AML-193 (cell line): ENCODE measurements around the gene C19orf85.

ENCODE experiments used
- DNase-seq, 2 experiments: peaks; one replicate each; lab custom pipeline; 2025; lab: John Stamatoyannopoulos, UW

C19orf85 gene

GRCh38 chr19:55477905-55478304 is 13.4 kb upstream of the C19orf85 start:
- no peak for DNase-seq

GRCh38 chr19:55476100-55476775 is 11.7 kb upstream of the C19orf85 start, which contains the start of gene ZNF628:
ZNF628 (plus strand) TSS chr19:55476617; CDS start chr19:55479911, 3,294 bp downstream.
- DNase-seq = peak; percentile 90 to 92

DNA sequence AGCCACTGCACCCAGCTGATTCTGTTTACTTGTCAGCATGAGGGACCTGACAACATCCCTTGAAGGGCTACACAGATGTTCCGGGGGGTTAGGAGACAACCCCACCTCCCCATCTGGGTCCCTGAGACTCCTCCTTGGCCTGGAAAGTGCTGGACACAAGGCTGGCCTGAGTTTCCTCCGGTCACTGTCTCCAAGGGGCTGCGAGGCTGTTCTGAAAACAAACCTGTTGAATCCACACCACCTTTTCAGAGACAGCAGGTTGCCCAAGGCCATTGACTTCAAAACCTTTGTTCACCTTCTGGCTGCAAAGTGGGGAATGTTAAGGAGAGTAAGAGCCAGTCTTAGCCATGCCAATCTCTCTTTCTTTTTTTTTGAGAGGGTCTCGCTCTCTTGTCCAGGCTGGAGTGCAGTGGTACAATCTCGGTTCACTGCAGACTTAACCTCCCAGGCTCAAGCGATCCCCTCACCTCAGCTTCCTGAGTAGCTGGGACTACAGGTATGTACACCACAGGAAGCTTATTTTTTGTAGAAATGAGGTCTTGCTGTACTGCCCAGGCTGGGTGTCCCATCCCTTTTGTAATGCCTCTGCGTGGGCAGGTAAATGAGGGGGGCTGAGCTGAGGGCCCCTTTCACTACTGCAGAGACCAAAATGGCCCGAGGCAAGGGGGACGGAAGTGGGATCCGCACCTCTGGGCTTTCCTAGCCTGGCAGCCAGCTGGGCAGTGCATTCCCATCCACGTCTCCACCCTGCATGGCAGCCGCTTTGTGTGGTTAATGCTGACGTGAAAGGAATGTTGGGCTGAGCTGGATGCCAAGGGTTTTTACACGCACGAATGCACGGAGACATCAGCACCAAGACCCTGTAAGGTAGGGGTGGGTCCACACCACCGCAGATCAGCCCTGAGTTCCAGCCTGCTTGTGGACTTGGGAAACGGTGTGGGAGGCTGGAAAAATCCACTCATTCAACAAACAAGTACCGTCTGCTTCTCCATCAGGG is 10.0 kb upstream of the C19orf85 start:
- no peak for DNase-seq

GRCh38 chr19:55473225-55474012 is 8.9 kb upstream of the C19orf85 start:
- DNase-seq = no peak

GRCh38 chr19:55472463-55472862 is 7.9 kb upstream of the C19orf85 start:
- DNase-seq = no peak

- DNase-seq = no peak
Measured at GRCh38 chr19:55471266-55471665, 6.7 kb upstream of the C19orf85 start.

GRCh38 chr19:55468054-55468393 is 3.5 kb upstream of the C19orf85 start:
- no peak for DNase-seq

DNA sequence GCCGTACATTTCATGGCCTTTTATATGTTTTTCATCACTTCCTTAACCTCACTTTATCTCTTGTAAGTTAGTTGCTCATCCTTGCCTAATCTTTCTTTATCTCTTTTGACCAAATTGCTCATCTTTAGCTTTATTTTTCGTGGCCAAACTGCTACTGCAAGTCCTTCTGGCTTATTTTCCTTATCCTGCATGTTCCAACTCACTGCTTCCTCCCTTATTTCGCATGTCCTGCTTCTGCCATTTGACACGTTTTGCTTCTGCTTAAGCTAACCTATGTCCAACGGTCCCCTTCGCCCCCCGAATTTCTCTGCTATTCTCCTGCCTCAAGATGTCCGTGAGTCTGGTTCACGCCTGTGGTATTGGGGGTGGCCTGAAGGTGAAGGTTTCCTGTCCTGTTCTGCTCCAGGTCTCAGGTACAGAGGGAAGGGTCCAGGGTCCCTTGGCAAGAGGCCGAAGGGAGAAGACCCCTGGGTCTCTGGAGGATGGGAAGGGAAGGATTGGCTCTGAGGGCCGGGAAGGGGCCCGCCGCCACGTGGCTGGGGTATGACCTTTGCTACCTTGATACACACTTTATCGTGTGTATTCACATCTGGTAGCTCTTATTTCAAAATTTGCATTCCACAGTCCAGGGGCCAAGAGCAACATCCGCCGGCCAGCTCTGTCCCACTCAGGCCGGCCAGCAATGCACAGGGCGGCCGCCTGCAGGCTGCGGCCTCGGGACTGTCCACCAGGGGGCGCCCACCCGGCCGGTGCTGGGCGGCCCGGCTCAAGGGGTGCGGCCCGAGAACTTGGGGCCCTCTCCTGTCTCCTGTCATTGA is 2.9 kb upstream of the C19orf85 start:
- peak; percentile 32 to 60 for DNase-seq

- no peak for DNase-seq
Measured at GRCh38 chr19:55466241-55466614, 1.7 kb upstream of the C19orf85 start.

GRCh38 chr19:55465460-55466240 is 1.1 kb upstream of the C19orf85 start:
- DNase-seq = no peak

- DNase-seq = no peak
Measured at GRCh38 chr19:55464039-55464661, 401 bp downstream of the C19orf85 start.

DNA sequence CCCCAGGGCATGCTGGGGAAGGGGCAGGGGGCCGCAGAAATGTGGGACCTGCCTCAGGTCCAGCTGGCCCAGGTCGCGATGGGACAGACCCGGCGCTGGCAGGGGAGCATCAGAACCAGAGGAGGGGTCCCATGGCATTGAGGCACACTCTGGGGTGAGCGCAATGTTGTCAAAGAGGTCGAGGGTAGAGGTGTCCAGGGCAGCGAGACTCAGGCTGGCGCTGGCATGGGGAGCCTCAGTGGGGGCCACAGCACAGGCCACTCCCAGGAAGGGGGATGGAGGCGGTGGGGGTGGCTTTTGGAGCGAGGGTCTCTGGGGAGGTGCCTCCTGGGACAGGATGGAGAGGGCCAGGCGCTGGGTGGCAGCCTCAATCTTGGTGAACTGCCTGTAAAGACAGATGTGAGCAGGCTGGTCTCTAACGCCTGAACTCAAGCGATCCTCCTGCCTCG is 944 bp downstream of the C19orf85 start:
- no peak for DNase-seq

DNA sequence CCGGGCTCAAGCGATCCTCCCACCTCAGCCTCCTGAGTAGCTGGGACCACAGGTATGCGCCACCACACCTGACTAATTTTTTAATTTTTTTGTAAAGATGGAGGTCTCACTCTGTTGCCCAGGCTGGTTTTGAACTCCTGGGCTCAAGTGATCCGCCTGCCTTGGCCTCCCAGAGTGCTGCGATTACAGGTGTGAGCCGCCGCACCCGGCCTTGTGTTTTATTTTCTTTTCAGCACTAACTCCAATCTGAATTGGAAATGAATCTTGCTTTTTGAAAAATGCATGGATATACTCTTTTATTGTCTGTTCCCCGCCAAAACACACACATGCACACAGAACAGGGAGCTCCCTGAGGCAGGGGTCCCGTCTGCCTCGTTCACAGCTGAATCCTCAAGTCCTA is 1.8 kb downstream of the C19orf85 start:
- DNase-seq = no peak

GRCh38 chr19:55461974-55462626 is 2.5 kb downstream of the C19orf85 start:
- DNase-seq = peak; percentile 8 to 29

- peak; percentile 97 to 99 for DNase-seq
Measured at GRCh38 chr19:55461259-55461973, 3.1 kb downstream of the C19orf85 start, which contains the start of gene ISOC2. ISOC2 (minus strand) TSS chr19:55461642; CDS start chr19:55456486, 5,156 bp downstream.

DNA sequence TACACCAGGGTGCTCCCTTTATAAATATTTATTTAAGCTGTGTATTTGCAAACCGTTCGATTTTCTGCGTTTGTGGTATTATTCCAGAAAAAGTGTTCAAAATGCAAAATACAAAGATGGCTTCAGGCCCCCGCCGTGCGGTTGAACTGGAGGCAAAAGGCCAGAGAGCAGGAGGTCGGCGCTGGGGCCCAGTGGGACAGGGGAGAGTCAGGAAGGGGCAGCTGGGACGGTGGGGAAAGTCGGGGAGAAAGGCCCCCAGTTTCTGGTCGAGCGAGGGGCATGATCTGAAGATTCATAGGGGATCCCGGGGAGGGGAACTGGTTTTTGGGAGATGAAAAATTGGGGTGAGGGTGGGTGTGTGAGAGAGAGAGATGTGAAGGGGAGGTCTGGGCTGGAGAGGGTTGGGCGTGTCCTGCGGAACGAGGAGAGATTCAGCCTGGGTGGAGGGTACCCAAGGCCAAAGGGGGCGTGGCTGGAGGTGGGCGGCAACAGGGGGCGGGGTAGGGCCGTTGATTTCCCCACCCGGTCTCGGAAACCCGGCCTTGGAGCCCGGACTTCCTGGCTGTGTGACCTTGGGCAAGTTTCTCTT is 3.8 kb downstream of the C19orf85 start:
- peak; percentile 26 to 29 for DNase-seq

DNA sequence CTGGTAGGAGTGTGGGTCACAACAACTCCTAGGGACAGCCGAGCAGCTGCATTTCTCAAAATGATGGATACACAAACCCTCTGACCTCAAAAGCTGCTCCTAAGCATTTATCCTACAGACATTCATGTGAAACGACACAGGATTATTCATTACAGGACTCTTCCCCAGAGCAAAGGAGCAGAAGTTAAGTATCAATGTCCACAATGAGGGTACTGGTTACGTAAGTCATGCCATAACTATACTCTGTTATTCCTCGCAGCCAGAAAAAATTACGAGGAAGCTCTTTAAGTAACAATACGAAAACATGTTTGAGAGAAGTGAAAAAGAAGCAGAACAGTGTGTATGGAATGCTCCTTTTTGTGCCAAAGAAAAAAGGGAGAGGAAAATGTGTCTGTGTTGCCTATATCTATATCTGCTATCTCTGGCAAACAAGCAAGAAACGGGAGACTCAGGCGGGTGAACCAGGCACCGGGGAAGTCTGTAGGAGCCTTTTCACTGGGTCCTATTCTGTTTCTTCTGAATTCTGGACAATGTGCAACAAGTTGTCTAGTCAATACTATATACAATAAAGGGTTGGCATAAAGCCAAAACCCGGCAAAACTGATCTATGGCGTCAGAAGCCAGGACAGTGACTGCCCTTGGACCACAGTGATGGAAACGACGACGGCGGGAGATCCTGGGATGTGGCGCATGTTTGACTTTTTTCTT is 4.4 kb downstream of the C19orf85 start:
- no peak for DNase-seq

DNA sequence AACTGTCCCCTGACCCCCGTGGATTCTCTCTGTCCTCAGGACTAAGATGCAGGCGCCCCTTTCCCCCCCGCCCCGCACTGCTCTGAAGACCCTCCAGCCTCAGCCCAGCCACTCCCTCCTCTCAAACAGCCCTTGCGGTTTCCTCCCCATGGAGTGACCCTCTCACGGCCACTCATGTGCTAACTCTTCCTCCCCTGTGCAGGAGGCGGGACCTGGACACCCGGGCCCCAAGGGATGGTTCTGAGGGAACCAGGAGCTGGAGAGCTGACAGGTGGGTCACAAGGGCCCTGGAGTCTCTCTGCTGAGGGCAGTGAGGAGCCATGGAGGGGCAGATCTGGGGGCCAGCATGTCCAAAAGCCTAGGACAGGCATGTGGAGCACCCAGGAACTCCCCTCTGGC is 5.0 kb downstream of the C19orf85 start:
- DNase-seq = no peak
